ENCODE measurements around the gene TMEM219.

DNA sequence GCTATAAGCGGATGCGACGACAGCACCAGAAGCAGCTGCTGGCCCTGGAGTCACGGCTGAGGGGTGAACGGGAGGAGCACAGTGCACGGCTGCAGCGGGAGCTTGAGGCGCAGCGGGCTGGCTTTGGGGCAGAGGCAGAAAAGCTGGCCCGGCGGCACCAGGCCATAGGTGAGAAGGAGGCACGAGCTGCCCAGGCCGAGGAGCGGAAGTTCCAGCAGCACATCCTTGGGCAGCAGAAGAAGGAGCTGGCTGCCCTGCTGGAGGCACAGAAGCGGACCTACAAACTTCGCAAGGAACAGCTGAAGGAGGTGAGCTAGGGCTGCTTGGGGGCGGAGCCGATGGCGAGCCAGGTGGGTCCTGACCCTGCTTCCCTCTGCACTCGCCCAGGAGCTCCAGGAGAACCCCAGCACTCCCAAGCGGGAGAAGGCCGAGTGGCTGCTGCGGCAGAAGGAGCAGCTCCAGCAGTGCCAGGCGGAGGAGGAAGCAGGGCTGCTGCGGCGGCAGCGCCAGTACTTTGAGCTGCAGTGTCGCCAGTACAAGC, 23.5 kb downstream of the TMEM219 start:
- no peak for TF ChIP-seq EZH2 (IDR thresholded peaks at IDR 0.05; ENCODE audit: borderline replicate concordance, low read length)
- TF ChIP-seq, protein P1, sequence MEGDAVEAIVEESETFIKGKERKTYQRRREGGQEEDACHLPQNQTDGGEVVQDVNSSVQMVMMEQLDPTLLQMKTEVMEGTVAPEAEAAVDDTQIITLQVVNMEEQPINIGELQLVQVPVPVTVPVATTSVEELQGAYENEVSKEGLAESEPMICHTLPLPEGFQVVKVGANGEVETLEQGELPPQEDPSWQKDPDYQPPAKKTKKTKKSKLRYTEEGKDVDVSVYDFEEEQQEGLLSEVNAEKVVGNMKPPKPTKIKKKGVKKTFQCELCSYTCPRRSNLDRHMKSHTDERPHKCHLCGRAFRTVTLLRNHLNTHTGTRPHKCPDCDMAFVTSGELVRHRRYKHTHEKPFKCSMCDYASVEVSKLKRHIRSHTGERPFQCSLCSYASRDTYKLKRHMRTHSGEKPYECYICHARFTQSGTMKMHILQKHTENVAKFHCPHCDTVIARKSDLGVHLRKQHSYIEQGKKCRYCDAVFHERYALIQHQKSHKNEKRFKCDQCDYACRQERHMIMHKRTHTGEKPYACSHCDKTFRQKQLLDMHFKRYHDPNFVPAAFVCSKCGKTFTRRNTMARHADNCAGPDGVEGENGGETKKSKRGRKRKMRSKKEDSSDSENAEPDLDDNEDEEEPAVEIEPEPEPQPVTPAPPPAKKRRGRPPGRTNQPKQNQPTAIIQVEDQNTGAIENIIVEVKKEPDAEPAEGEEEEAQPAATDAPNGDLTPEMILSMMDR (IDR thresholded peaks at IDR 0.05; ENCODE audit: low read length), result no peak
